A549 (cell line): ENCODE measurements around the gene DHX34. TPM values are rescaled to one million over a fixed set of nuclear protein-coding genes. Genes with fewer than 3 reads are reported as not detected.

Experiments used
- ATAC-seq, 2 experiments: fragments of 200-7000 bp in 1 of 2; fragments of >200 bp in 1 of 2; cut with Nextera tagmentation in 1 of 2; cut with Tn5 transposase in 1 of 2; 3 replicates each; pipeline versions ENCODE4 v1.8.0 to v1.9.1; 2018 to 2020; ENCODE audit warnings: mild to moderate bottlenecking in 1 of 2, moderate library complexity in 1 of 2
- CTCF ChIA-PET: fragments of 300-600 bp; sonication (Branson Sonifier 250); formaldehyde crosslinking; extraction: SDS; loops from one replicate; lab custom pipeline; 2021; ENCODE audit warnings: antibody characterized with exemption, inconsistent platforms; lab: Yijun Ruan, JAX
- POLR2A ChIA-PET: fragments of 350-600 bp; formaldehyde crosslinking; extraction: SDS; loops from one replicate; lab custom pipeline; 2021; ENCODE audit warnings: antibody characterized with exemption, inconsistent platforms; lab: Yijun Ruan, JAX
- DNase-seq, 2 experiments: peaks; one replicate each; pipeline versions ENCODE4 v3.0.0 to v3.0.0-alpha.2; 2011 to 2016; ENCODE audit warnings: low read depth in 1 of 2, low spot score in 1 of 2
- FAIRE-seq: peaks from 2 replicates; lab custom pipeline; 2011; peaks lifted over from hg19 to GRCh38; lab: Jason Lieb, UNC
- H3K27ac ChIP-seq, 2 experiments: fragments of >200 bp; sonication (Bioruptor Twin); formaldehyde crosslinking; 3 replicates each; pipeline ENCODE4 v1.5.1; 2016 to 2017
- H3K4me1 ChIP-seq: fragments of >200 bp; sonication (Bioruptor Twin); formaldehyde crosslinking; 3 replicates; pipeline ENCODE4 v1.6.1; 2016
- H3K4me2 ChIP-seq: fragments of >200 bp; sonication (Bioruptor Twin); formaldehyde crosslinking; 3 replicates; pipeline ENCODE4 v1.6.1; 2016
- H3K4me3 ChIP-seq: fragments of >200 bp; sonication (Bioruptor Twin); formaldehyde crosslinking; 3 replicates; pipeline ENCODE4 v1.5.1; 2016
- H3K9me3 ChIP-seq: fragments of >200 bp; sonication (Bioruptor Twin); formaldehyde crosslinking; 3 replicates; pipeline ENCODE4 v1.6.1; 2016
- ATOH8 ChIP-seq: fragments of 250-450 bp; sonication (Bioruptor Pico); IDR thresholded peaks from 2 replicates; pipeline ENCODE4 v1.5.0; 2020; ENCODE audit warnings: low read depth, mild to moderate bottlenecking, moderate library complexity
- CBX8 ChIP-seq: fragments of 200-600 bp; sonication (generic); IDR thresholded peaks from 2 replicates; pipeline ENCODE4 v1.6.1; 2016
- E2F6 ChIP-seq: IDR thresholded peaks from 2 replicates; pipeline ENCODE4 v1.6.1; 2012; ENCODE audit warnings: low read depth, borderline replicate concordance
- EHF ChIP-seq: fragments of 250-450 bp; sonication (Bioruptor Pico); IDR thresholded peaks from 2 replicates; pipeline ENCODE4 v1.5.0; 2020; ENCODE audit warnings: mild to moderate bottlenecking
- ELK1 ChIP-seq: fragments of 150-350 bp; IDR thresholded peaks from 2 replicates; pipeline ENCODE4 v1.6.1; 2014; ENCODE audit warnings: low read depth, mild to moderate bottlenecking, low read length
- EP300 ChIP-seq, 2 experiments: fragments of >200 bp; sonication (Bioruptor Twin); formaldehyde crosslinking; IDR thresholded peaks; 2 replicates in 1 of 2; 3 replicates in 1 of 2; pipeline ENCODE4 v1.6.1; 2016 to 2017
- ESRRA ChIP-seq: fragments of 150-350 bp; IDR thresholded peaks from 2 replicates; pipeline ENCODE4 v1.6.1; 2014; ENCODE audit warnings: mild to moderate bottlenecking, low read length, borderline replicate concordance
- FOSB ChIP-seq: fragments of 250-450 bp; sonication (Bioruptor Pico); IDR thresholded peaks from 2 replicates; pipeline ENCODE4 v1.5.0; 2020; ENCODE audit warnings: mild to moderate bottlenecking, moderate library complexity
- HES2 ChIP-seq: fragments of >200 bp; sonication (Bioruptor Twin); formaldehyde crosslinking; IDR thresholded peaks from 2 replicates; pipeline ENCODE4 v1.6.1; 2016
- HEYL ChIP-seq: fragments of 250-450 bp; sonication (Bioruptor Pico); IDR thresholded peaks from 2 replicates; pipeline ENCODE4 v1.8.0; 2021; ENCODE audit warnings: mild to moderate bottlenecking, moderate library complexity
- HMGXB4 ChIP-seq: fragments of 250-450 bp; sonication (Bioruptor Pico); IDR thresholded peaks from 2 replicates; pipeline ENCODE4 v1.5.0; 2021; ENCODE audit warnings: mild to moderate bottlenecking, moderate library complexity, borderline replicate concordance
- HOXB5 ChIP-seq: fragments of 250-450 bp; sonication (Bioruptor Pico); IDR thresholded peaks from 2 replicates; pipeline ENCODE4 v1.5.0; 2020; ENCODE audit warnings: mild to moderate bottlenecking, moderate library complexity
- KDM1A ChIP-seq: fragments of 200-600 bp; sonication (generic); IDR thresholded peaks from 2 replicates; pipeline ENCODE4 v1.6.1; 2016; ENCODE audit warnings: low read depth, mild to moderate bottlenecking
- KDM5A ChIP-seq: fragments of 200-600 bp; sonication (generic); IDR thresholded peaks from 2 replicates; pipeline ENCODE4 v1.6.1; 2016; ENCODE audit warnings: antibody characterized with exemption, mild to moderate bottlenecking
- MYC ChIP-seq: IDR thresholded peaks from 2 replicates; pipeline ENCODE4 v1.6.1; 2012; ENCODE audit warnings: mild to moderate bottlenecking, inconsistent platforms, low read length, improper control_type of control experiment, borderline replicate concordance
- NR3C1 ChIP-seq: fragments of >200 bp; sonication (Bioruptor Twin); formaldehyde crosslinking; IDR thresholded peaks from 3 replicates; pipeline ENCODE4 v1.6.1; 2017
- POLR2A ChIP-seq: IDR thresholded peaks from 2 replicates; pipeline ENCODE4 v1.6.1; 2012; ENCODE audit warnings: mild to moderate bottlenecking, low read length
- RCOR1 ChIP-seq: fragments of 150-350 bp; IDR thresholded peaks from 2 replicates; pipeline ENCODE4 v1.6.1; 2014; ENCODE audit warnings: antibody characterized with exemption, low read length, low read depth
- RFX5 ChIP-seq: fragments of 450-650 bp; IDR thresholded peaks from 2 replicates; pipeline ENCODE4 v1.7.1; 2014; ENCODE audit warnings: antibody characterized with exemption, mild to moderate bottlenecking, moderate library complexity
- RNF2 ChIP-seq: fragments of 200-600 bp; sonication (generic); IDR thresholded peaks from 2 replicates; pipeline ENCODE4 v1.6.1; 2016; ENCODE audit warnings: low read depth, mild to moderate bottlenecking, antibody characterized with exemption, moderate library complexity, borderline replicate concordance
- SMC3 ChIP-seq: fragments of >200 bp; sonication (Bioruptor Twin); formaldehyde crosslinking; IDR thresholded peaks from 3 replicates; pipeline ENCODE4 v1.6.1; 2018; ENCODE audit warnings: inconsistent platforms
- SREBF2 ChIP-seq: fragments of 450-650 bp; IDR thresholded peaks from 2 replicates; pipeline ENCODE4 v1.6.1; 2014; ENCODE audit warnings: mild to moderate bottlenecking, moderate library complexity
- TP53 ChIP-seq: fragments of 250-450 bp; sonication (Bioruptor Pico); IDR thresholded peaks from 2 replicates; pipeline ENCODE4 v1.5.0; 2021; ENCODE audit warnings: mild to moderate bottlenecking, moderate library complexity
- WGBS: methylation state at CpG from one replicate; pipeline ENCODE4 v1.1.6; 2017; ENCODE audit errors: missing lambda C conversion rate; 5-methylcytosine and 5-hydroxymethylcytosine counted together
- polyA plus RNA-seq, 4 experiments: library from polyadenylated mRNA; depleted of rRNA in 3 of 4; stranded (reverse); fragments of >200 nt; fragmentation: RNase III in 1 of 4; extraction: RNeasy Plus Mini Kit Qiagen cat#74134 plus additional on column Dnase treatment in 1 of 4; gene quantifications; 2 replicates in 3 of 4; 3 replicates in 1 of 4; pipeline ENCODE4 v1.2.3, GENCODE V29; 2011 to 2017

Gene DHX34
- polyA plus RNA-seq, 2 of the 4 experiments (the other 2 are of a cell fraction) = 12.4 to 24.5 TPM

GRCh38 chr19:47389150-47389556 lies 40.0 kb downstream of the DHX34 start:
- DNase-seq = peak in 1 of 2 experiments; percentile 55
- POLR2A ChIA-PET = no interaction called here
- H3K4me2 ChIP-seq = no peak overlapping the region
- WGBS = 70% methylated on average over 9 of the region's 9 CpGs
- H3K4me1 ChIP-seq = no peaks in the 10 kb centered on the region
- CTCF ChIA-PET = interaction anchor here (1.4 to 5.8 kb wide), 7 partner anchors 10 to 104 kb away, joined by 3 to 198 read pairs (median 32); partner anchors contain the start of gene DHX34
- TF ChIP-seq NR3C1 (no peak), ELK1 (no peak), E2F6 (no peak), HES2 (no peak), RCOR1 (no peak), RFX5 (no peak), POLR2A (no peak), RNF2 (no peak), KDM5A (no peak), KDM1A (no peak), EHF (CRISPR knock-in tag) (no peak), MYC (no peak), FOSB (CRISPR knock-in tag) (no peak), SREBF2 (no peak), CBX8 (no peak), HOXB5 (CRISPR knock-in tag) (no peak), ATOH8 (CRISPR knock-in tag) (no peak), HEYL (CRISPR knock-in tag) (no peak), TP53 (CRISPR knock-in tag) (no peak)
- TF ChIP-seq, all 56 proteins: peak for 0
- FAIRE-seq (no peak), ATAC-seq (peak in 1 of 2 experiments; percentile 47; a peak in 1 of 6 replicates)
- Histone ChIP-seq H3K9me3 (no peaks in the 10 kb centered on the region), H3K27ac (no peak overlapping the region), H3K4me3 (no peak overlapping the region)

GRCh38 chr19:47390533-47391488 lies 41.7 kb downstream of the DHX34 start:
- ATAC-seq = peak; percentile 31 to 51; a peak in 5 of 6 replicates
- Histone ChIP-seq H3K4me3 (no peak overlapping the region), H3K9me3 (no peaks in the 10 kb centered on the region), H3K4me2 (no peak overlapping the region), H3K27ac (no peak overlapping the region), H3K4me1 (no peaks in the 10 kb centered on the region)
- DNase-seq = no peak
- WGBS = 74% methylated on average over 20 of the region's 20 CpGs
- ChIA-PET CTCF (interaction anchor here (0.6 to 5.8 kb wide), 42 partner anchors 11 to 875 kb away, joined by 3 to 198 read pairs (median 8); partner anchors contain the start of genes C5AR1, C5AR2, CCDC9 and DHX34), POLR2A (interaction anchor here (1.0 kb wide), 1 partner anchor 8 kb away, joined by 5 read pairs; no protein-coding TSS in a partner anchor)
- no peak for TF ChIP-seq ESRRA
- no peak for TF ChIP-seq SMC3
- no peak for TF ChIP-seq E2F6
- no peak for TF ChIP-seq KDM5A
- TF ChIP-seq HMGXB4 (CRISPR knock-in tag) = no peak
- no peak for TF ChIP-seq HEYL (CRISPR knock-in tag)
- TF ChIP-seq EP300 (IDR thresholded peaks at IDR 0.05) = no peak
- no peak for FAIRE-seq
